H9 (cell line): ENCODE data around the gene MAST4. TPM values are rescaled to one million over a fixed set of nuclear protein-coding genes. Genes with fewer than 3 reads are reported as not detected.

Experiments
- DNase-seq: peaks from one replicate; pipeline ENCODE4 v3.0.0-alpha.2; 2017
- H2AFZ ChIP-seq: one replicate; pipeline ENCODE4 v1.6.1; 2013; ENCODE audit warnings: mild to moderate bottlenecking, low read length, control low read depth, moderate library complexity
- H2AK5ac ChIP-seq: 2 replicates; pipeline ENCODE4 v1.6.1; 2013; ENCODE audit warnings: low read length, control low read depth, mixed read lengths; ENCODE audit not compliant: insufficient read length
- H2BK120ac ChIP-seq: one replicate; pipeline ENCODE4 v1.6.1; 2013; ENCODE audit warnings: low read depth, mild to moderate bottlenecking, low read length, control low read depth, inconsistent platforms; ENCODE audit not compliant: poor library complexity, severe bottlenecking
- H2BK12ac ChIP-seq: 2 replicates; pipeline ENCODE4 v1.6.1; 2013; ENCODE audit warnings: low read length, control low read depth, mixed read lengths, low read depth; ENCODE audit not compliant: insufficient read length
- H2BK15ac ChIP-seq: 2 replicates; pipeline ENCODE4 v1.6.1; 2013; ENCODE audit warnings: low read depth, low read length, control low read depth
- H2BK20ac ChIP-seq: one replicate; pipeline ENCODE4 v1.6.1; 2013; ENCODE audit warnings: low read depth, mild to moderate bottlenecking, low read length, control low read depth, inconsistent platforms; ENCODE audit not compliant: poor library complexity, severe bottlenecking
- H2BK5ac ChIP-seq: 2 replicates; pipeline ENCODE4 v1.6.1; 2013; ENCODE audit warnings: low read length, control low read depth, mixed read lengths; ENCODE audit not compliant: insufficient read length
- H3K14ac ChIP-seq: 2 replicates; pipeline ENCODE4 v1.6.1; 2013; ENCODE audit warnings: low read length, control low read depth; ENCODE audit not compliant: insufficient read depth
- H3K18ac ChIP-seq: 2 replicates; pipeline ENCODE4 v1.6.1; 2013; ENCODE audit warnings: low read depth, mild to moderate bottlenecking, mixed read lengths, low read length, control low read depth; ENCODE audit not compliant: insufficient read length
- H3K23ac ChIP-seq: 2 replicates; pipeline ENCODE4 v1.6.1; 2013; ENCODE audit warnings: low read length, control low read depth, mixed read lengths, low read depth; ENCODE audit not compliant: insufficient read length
- H3K23me2 ChIP-seq: 2 replicates; pipeline ENCODE4 v1.6.1; 2013; ENCODE audit warnings: low read depth, mild to moderate bottlenecking, mixed read lengths, low read length, control low read depth; ENCODE audit not compliant: insufficient read length, poor library complexity, severe bottlenecking
- H3K27ac ChIP-seq: 2 replicates; pipeline ENCODE4 v1.5.1; 2013; ENCODE audit warnings: low read length, control low read depth, mixed read lengths, low read depth; ENCODE audit not compliant: insufficient read length
- H3K27me3 ChIP-seq: 2 replicates; pipeline ENCODE4 v1.6.1; 2013; ENCODE audit warnings: low read length, control low read depth, inconsistent platforms; ENCODE audit not compliant: insufficient read depth
- H3K4ac ChIP-seq: 2 replicates; pipeline ENCODE4 v1.6.1; 2013; ENCODE audit warnings: low read depth, mild to moderate bottlenecking, control low read depth, inconsistent platforms, low read length, moderate library complexity
- H3K4me1 ChIP-seq: 2 replicates; pipeline ENCODE4 v1.6.1; 2013; ENCODE audit warnings: low read length, control low read depth, inconsistent platforms; ENCODE audit not compliant: insufficient read depth
- H3K4me2 ChIP-seq: 2 replicates; pipeline ENCODE4 v1.6.1; 2013; ENCODE audit warnings: low read length, control low read depth, mixed read lengths; ENCODE audit not compliant: insufficient read length, insufficient read depth
- H3K56ac ChIP-seq: 2 replicates; pipeline ENCODE4 v1.6.1; 2013; ENCODE audit warnings: low read depth, mild to moderate bottlenecking, mixed read lengths, low read length, control low read depth; ENCODE audit not compliant: insufficient read length
- H3K79me1 ChIP-seq: 2 replicates; pipeline ENCODE4 v1.6.1; 2013; ENCODE audit warnings: low read depth, mild to moderate bottlenecking, moderate library complexity, low read length, control low read depth, inconsistent platforms; ENCODE audit not compliant: insufficient read depth, poor library complexity, severe bottlenecking
- H3K79me2 ChIP-seq: 2 replicates; pipeline ENCODE4 v1.6.1; 2013; ENCODE audit warnings: low read length, control low read depth, inconsistent platforms; ENCODE audit not compliant: insufficient read depth
- H3K9ac ChIP-seq: 2 replicates; pipeline ENCODE4 v1.6.1; 2013; ENCODE audit warnings: low read length, control low read depth, mixed read lengths; ENCODE audit not compliant: insufficient read length; ENCODE audit errors: extremely low read depth
- H3K9me3 ChIP-seq: one replicate; pipeline ENCODE4 v1.6.1; 2013; ENCODE audit warnings: low read depth, low read length, inconsistent platforms; ENCODE audit not compliant: control insufficient read depth
- H3T11ph ChIP-seq: one replicate; pipeline ENCODE4 v1.6.1; 2013; ENCODE audit warnings: mild to moderate bottlenecking, low read length, control low read depth, inconsistent platforms
- H4K20me1 ChIP-seq: one replicate; pipeline ENCODE4 v1.6.1; 2013; ENCODE audit not compliant: control insufficient read depth, insufficient read length, insufficient read depth
- H4K5ac ChIP-seq: 2 replicates; pipeline ENCODE4 v1.6.1; 2013; ENCODE audit warnings: low read depth, mild to moderate bottlenecking, mixed read lengths, low read length, control low read depth; ENCODE audit not compliant: insufficient read length
- H4K8ac ChIP-seq: replicated peaks from 2 replicates; pipeline ENCODE4 v1.6.1; 2013; ENCODE audit warnings: low read length, control low read depth, mixed read lengths, low read depth; ENCODE audit not compliant: insufficient read length
- H4K91ac ChIP-seq: 2 replicates; pipeline ENCODE4 v1.6.1; 2013; ENCODE audit warnings: low read depth, mild to moderate bottlenecking, moderate library complexity, mixed read lengths, low read length, control low read depth; ENCODE audit not compliant: insufficient read length
- H3K27ac Mint-ChIP-seq, 3 experiments: 2 replicates in 2 of 3; 3 replicates in 1 of 3; pipeline ENCODE4 v1.8.0; 2020 to 2021; ENCODE audit warnings: mixed read lengths in 3 of 3, mild to moderate bottlenecking in 1 of 3, moderate library complexity in 1 of 3
- H3K27me3 Mint-ChIP-seq: 2 replicates; pipeline ENCODE4 v1.8.0; 2021; ENCODE audit warnings: low read depth, mild to moderate bottlenecking, moderate library complexity, mixed read lengths
- H3K36me3 Mint-ChIP-seq, 3 experiments: 2 replicates in 2 of 3; 3 replicates in 1 of 3; pipeline ENCODE4 v1.8.0; 2020 to 2021; ENCODE audit warnings: low read depth in 3 of 3, mixed read lengths in 3 of 3; ENCODE audit not compliant: insufficient read depth in 1 of 3
- H3K4me1 Mint-ChIP-seq, 2 experiments: 2 replicates each; pipeline ENCODE4 v1.8.0; 2020; ENCODE audit warnings: mixed read lengths in 2 of 2
- H3K4me3 Mint-ChIP-seq, 2 experiments: 2 replicates in 1 of 2; 3 replicates in 1 of 2; pipeline ENCODE4 v1.8.0; 2020 to 2021; ENCODE audit warnings: mild to moderate bottlenecking in 2 of 2, mixed read lengths in 2 of 2, moderate library complexity in 1 of 2
- H3K9me3 Mint-ChIP-seq, 2 experiments: 2 replicates in 1 of 2; 3 replicates in 1 of 2; pipeline ENCODE4 v1.8.0; 2020; ENCODE audit warnings: mild to moderate bottlenecking in 2 of 2, mixed read lengths in 2 of 2, moderate library complexity in 1 of 2
- WGBS: extraction: QIAGEN DNeasy Blood & Tissue Kit; methylation state at CpG from one replicate; pipeline ENCODE4 v1.1.7; 2013; ENCODE audit warnings: missing lambda C conversion rate, low lambda C conversion rate, mixed read lengths; ENCODE audit not compliant: insufficient read length; ENCODE audit errors: extremely low coverage; 5-methylcytosine and 5-hydroxymethylcytosine counted together
- total RNA-seq: library from RNA; stranded (reverse); gene quantifications from 2 replicates; pipeline ENCODE4 v1.2.1, GENCODE V29; 2021
- TF ChIP-seq, protein P1 (sequence below): fragments of 200-600 bp; sonication (generic); conservative IDR thresholded peaks from 3 replicates; pipeline ENCODE4 v1.8.0; 2021; ENCODE audit warnings: antibody characterized with exemption, mild to moderate bottlenecking

MAST4 gene
- total RNA-seq, 1 experiment from 2014 or later: 3.7 TPM

GRCh38 chr5:66658516-66658915 is 62.3 kb downstream of the MAST4 start:
- Histone ChIP-seq H3K27me3 (no peaks in the 10 kb centered on the region), H3K18ac (no peak overlapping the region), H4K5ac (no peak overlapping the region), H3K4ac (no peak overlapping the region), H3K27ac (no peak overlapping the region), H3K4me1 (peaks cover 6% of the 10 kb centered on the region; the same call in 1 of the 2 replicates), H2BK5ac (no peak overlapping the region), H2BK15ac (no peak overlapping the region), H4K20me1 (no peaks in the 10 kb centered on the region), H3K9me3 (no peaks in the 10 kb centered on the region), H4K91ac (no peak overlapping the region), H3K23me2 (no peaks in the 10 kb centered on the region), H2BK20ac (no peak overlapping the region), H3K79me2 (no peaks in the 10 kb centered on the region), H3K79me1 (no peaks in the 10 kb centered on the region), H2AK5ac (no peak overlapping the region), H2BK120ac (no peak overlapping the region), H2AFZ (no peak overlapping the region), H3K9ac (no peak overlapping the region), H3K14ac (no peak overlapping the region), H2BK12ac (no peak overlapping the region), H3T11ph (no peak overlapping the region), H4K8ac (no peak overlapping the region), H3K56ac (no peak overlapping the region), H3K4me2 (no peak overlapping the region), H3K23ac (no peak overlapping the region)
- no peak overlapping the region for H3K4me3 Mint-ChIP-seq
- no peaks in the 10 kb centered on the region for H3K9me3 Mint-ChIP-seq
- TF ChIP-seq, protein P1, sequence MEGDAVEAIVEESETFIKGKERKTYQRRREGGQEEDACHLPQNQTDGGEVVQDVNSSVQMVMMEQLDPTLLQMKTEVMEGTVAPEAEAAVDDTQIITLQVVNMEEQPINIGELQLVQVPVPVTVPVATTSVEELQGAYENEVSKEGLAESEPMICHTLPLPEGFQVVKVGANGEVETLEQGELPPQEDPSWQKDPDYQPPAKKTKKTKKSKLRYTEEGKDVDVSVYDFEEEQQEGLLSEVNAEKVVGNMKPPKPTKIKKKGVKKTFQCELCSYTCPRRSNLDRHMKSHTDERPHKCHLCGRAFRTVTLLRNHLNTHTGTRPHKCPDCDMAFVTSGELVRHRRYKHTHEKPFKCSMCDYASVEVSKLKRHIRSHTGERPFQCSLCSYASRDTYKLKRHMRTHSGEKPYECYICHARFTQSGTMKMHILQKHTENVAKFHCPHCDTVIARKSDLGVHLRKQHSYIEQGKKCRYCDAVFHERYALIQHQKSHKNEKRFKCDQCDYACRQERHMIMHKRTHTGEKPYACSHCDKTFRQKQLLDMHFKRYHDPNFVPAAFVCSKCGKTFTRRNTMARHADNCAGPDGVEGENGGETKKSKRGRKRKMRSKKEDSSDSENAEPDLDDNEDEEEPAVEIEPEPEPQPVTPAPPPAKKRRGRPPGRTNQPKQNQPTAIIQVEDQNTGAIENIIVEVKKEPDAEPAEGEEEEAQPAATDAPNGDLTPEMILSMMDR: no peak
- DNase-seq: no peak
- no peak overlapping the region for H3K27ac Mint-ChIP-seq
- no peaks in the 10 kb centered on the region; a peak in 1 of 7 replicates for H3K36me3 Mint-ChIP-seq
- peaks cover 26% of the 10 kb centered on the region in 2 experiments for H3K4me1 Mint-ChIP-seq
- WGBS: no CpG with 5 or more reads among the region's 2 CpGs
- H3K27me3 Mint-ChIP-seq: no peaks in the 10 kb centered on the region; the same call in 1 of the 2 replicates
